Heart left ventricle (tissue), 13 donors: ENCODE data around the gene CAGE1.

Experiments
- POLR2A ChIP-seq, 2 donors: fragments of 450-650 bp; IDR thresholded peaks; one replicate each; pipeline ENCODE4 v1.6.1; 2017; ENCODE audit warnings: antibody characterized with exemption in 2 of 2, mild to moderate bottlenecking in 2 of 2, moderate library complexity in 2 of 2
- TF ChIP-seq, protein P1 (sequence below), 12 donors: fragments of 200-600 bp; sonication (generic) in 4 of 12; IDR thresholded peaks; one replicate each; pipeline versions ENCODE4 v1.5.0 to v1.8.0; 2018 to 2022; ENCODE audit warnings: antibody characterized with exemption in 12 of 12, mild to moderate bottlenecking in 5 of 12
- donor health status: ischemic (EF 13 %, LVEDD 7.1; RV severe dilation, severe dysfunction).
- donor health status: DM: no; HTN: yes; CAD: no.
- donor health status: DM: no; HTN: no; CAD: no.
- donor health status: ischemic (EF 25% LVEDD 6.9; RV normal size, moderate dysfunction).
- donor health status: ischemic (EF 25% LVEDD 5.7; RV mildly dilated, moderate dysfunction).
- donor health status: ischemic (EF 35%, LVEDD 5.7; RV mildly dilated, moderate dysfunction).
- donor health status: nonischemic (EF 11% LVEDD 7.7; RV severe dilation, severe dysfunction).
- donor health status: DM: yes; HTN: yes; CAD: no.
- donor health status: PGD.
- donor health status: ischemic (EF 29% LVEDD 5.4; RV normal size, mild dysfunction).
- donor health status: nonischemic (EF 23%, LVEDD 6.1; RV moderate dilation, normal function).

- TF ChIP-seq, protein P1, sequence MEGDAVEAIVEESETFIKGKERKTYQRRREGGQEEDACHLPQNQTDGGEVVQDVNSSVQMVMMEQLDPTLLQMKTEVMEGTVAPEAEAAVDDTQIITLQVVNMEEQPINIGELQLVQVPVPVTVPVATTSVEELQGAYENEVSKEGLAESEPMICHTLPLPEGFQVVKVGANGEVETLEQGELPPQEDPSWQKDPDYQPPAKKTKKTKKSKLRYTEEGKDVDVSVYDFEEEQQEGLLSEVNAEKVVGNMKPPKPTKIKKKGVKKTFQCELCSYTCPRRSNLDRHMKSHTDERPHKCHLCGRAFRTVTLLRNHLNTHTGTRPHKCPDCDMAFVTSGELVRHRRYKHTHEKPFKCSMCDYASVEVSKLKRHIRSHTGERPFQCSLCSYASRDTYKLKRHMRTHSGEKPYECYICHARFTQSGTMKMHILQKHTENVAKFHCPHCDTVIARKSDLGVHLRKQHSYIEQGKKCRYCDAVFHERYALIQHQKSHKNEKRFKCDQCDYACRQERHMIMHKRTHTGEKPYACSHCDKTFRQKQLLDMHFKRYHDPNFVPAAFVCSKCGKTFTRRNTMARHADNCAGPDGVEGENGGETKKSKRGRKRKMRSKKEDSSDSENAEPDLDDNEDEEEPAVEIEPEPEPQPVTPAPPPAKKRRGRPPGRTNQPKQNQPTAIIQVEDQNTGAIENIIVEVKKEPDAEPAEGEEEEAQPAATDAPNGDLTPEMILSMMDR (IDR thresholded peaks at IDR 0.05), result no peak
- no peak for TF ChIP-seq POLR2A (IDR thresholded peaks at IDR 0.05)
Observed at GRCh38 chr6:7325750-7326149, 63.8 kb downstream of the CAGE1 start.
